GM23338 (cell line): Measurements from ENCODE around the gene SLCO3A1. TPM values are rescaled to one million over a fixed set of nuclear protein-coding genes. Genes with fewer than 3 reads are reported as not detected.

ENCODE experiments used
- ATAC-seq: fragments of 200-7000 bp; cut with Tn5 transposase; 3 replicates; pipeline ENCODE4 v1.9.1; 2020
- DNase-seq: peaks from one replicate; pipeline ENCODE4 v3.0.0-alpha.2; 2015; ENCODE audit warnings: low spot score
- H2AFZ ChIP-seq: fragments of 200-600 bp; sonication (generic); 2 replicates; pipeline ENCODE4 v1.8.0; 2016; ENCODE audit warnings: antibody characterized with exemption, mild to moderate bottlenecking, moderate library complexity
- H3F3A ChIP-seq: fragments of 200-600 bp; sonication (generic); replicated peaks from 2 replicates; pipeline ENCODE4 v1.8.0; 2017; ENCODE audit warnings: antibody characterized with exemption, mixed run types, low read depth
- H3K27ac ChIP-seq: fragments of 200-600 bp; sonication (generic); 2 replicates; pipeline ENCODE4 v1.6.1; 2016; ENCODE audit warnings: low read depth
- H3K27me3 ChIP-seq: fragments of 200-600 bp; sonication (generic); 2 replicates; pipeline ENCODE4 v1.8.0; 2016; ENCODE audit warnings: mild to moderate bottlenecking, mixed run types, moderate library complexity; ENCODE audit not compliant: insufficient read depth
- H3K36me3 ChIP-seq: fragments of 200-600 bp; sonication (generic); 2 replicates; pipeline ENCODE4 v1.8.0; 2016; ENCODE audit warnings: mild to moderate bottlenecking; ENCODE audit not compliant: insufficient read depth
- H3K4me1 ChIP-seq: fragments of 200-600 bp; sonication (generic); 2 replicates; pipeline ENCODE4 v1.8.0; 2016; ENCODE audit warnings: mild to moderate bottlenecking, moderate library complexity; ENCODE audit not compliant: insufficient read depth
- H3K4me2 ChIP-seq: fragments of 200-600 bp; sonication (generic); 2 replicates; pipeline ENCODE4 v1.7.1; 2017; ENCODE audit warnings: mixed run types
- H3K4me3 ChIP-seq: fragments of 200-600 bp; sonication (generic); 2 replicates; pipeline ENCODE4 v1.6.1; 2016; ENCODE audit warnings: mixed run types
- H3K79me2 ChIP-seq: fragments of 200-600 bp; sonication (generic); replicated peaks from 2 replicates; pipeline ENCODE4 v1.8.0; 2017; ENCODE audit warnings: mild to moderate bottlenecking; ENCODE audit not compliant: insufficient read depth
- H3K9me2 ChIP-seq: fragments of 200-600 bp; sonication (generic); 2 replicates; pipeline ENCODE4 v1.8.0; 2017; ENCODE audit not compliant: insufficient read depth
- H4K20me1 ChIP-seq: fragments of 200-600 bp; sonication (generic); replicated peaks from 2 replicates; pipeline ENCODE4 v1.8.0; 2017; ENCODE audit warnings: mild to moderate bottlenecking; ENCODE audit not compliant: insufficient read depth
- H3K27ac Mint-ChIP-seq: 2 replicates; pipeline ENCODE4 v1.8.0; 2020; ENCODE audit warnings: inconsistent platforms, mild to moderate bottlenecking, moderate library complexity, mixed read lengths
- H3K27me3 Mint-ChIP-seq: 3 replicates; pipeline ENCODE4 v1.8.0; 2022; ENCODE audit warnings: low read depth, mild to moderate bottlenecking, moderate library complexity, mixed read lengths, inconsistent platforms; ENCODE audit not compliant: insufficient read depth, poor library complexity
- H3K36me3 Mint-ChIP-seq: 3 replicates; pipeline ENCODE4 v1.8.0; 2021; ENCODE audit warnings: low read depth, mild to moderate bottlenecking, inconsistent platforms, moderate library complexity, mixed read lengths
- H3K4me1 Mint-ChIP-seq: 3 replicates; pipeline ENCODE4 v1.8.0; 2020; ENCODE audit warnings: mild to moderate bottlenecking, inconsistent platforms, mixed read lengths
- H3K4me3 Mint-ChIP-seq: 3 replicates; pipeline ENCODE4 v1.8.0; 2021; ENCODE audit warnings: moderate library complexity, mild to moderate bottlenecking, inconsistent platforms, mixed read lengths
- H3K9me3 Mint-ChIP-seq: 3 replicates; pipeline ENCODE4 v1.8.0; 2020; ENCODE audit warnings: moderate library complexity, mild to moderate bottlenecking, inconsistent platforms, mixed read lengths
- CREB1 ChIP-seq: fragments of 250-450 bp; sonication (Bioruptor Pico); IDR thresholded peaks from 2 replicates; pipeline ENCODE4 v1.5.0; 2020; ENCODE audit warnings: low read depth, mild to moderate bottlenecking, moderate library complexity
- EZH2 ChIP-seq: fragments of 200-600 bp; sonication (generic); IDR thresholded peaks from one replicate; pipeline ENCODE4 v1.8.0; 2017; ENCODE audit warnings: antibody characterized with exemption, mild to moderate bottlenecking, low read depth; ENCODE audit not compliant: unreplicated experiment
- EZH2phosphoT487 ChIP-seq: fragments of 200-600 bp; sonication (generic); IDR thresholded peaks from one replicate; pipeline ENCODE4 v1.8.1; 2018; ENCODE audit warnings: antibody characterized with exemption; ENCODE audit not compliant: unreplicated experiment
- JUNB ChIP-seq: IDR thresholded peaks from one replicate; pipeline ENCODE4 v1.6.1; 2016; ENCODE audit warnings: antibody characterized with exemption; ENCODE audit not compliant: unreplicated experiment
- POLR2AphosphoS5 ChIP-seq: IDR thresholded peaks from 2 replicates; pipeline ENCODE4 v1.6.1; 2016; ENCODE audit warnings: antibody characterized with exemption, low read depth
- STAT1 ChIP-seq: IDR thresholded peaks from one replicate; pipeline ENCODE4 v1.6.1; 2016; ENCODE audit warnings: antibody characterized with exemption; ENCODE audit not compliant: unreplicated experiment
- ZNF331 ChIP-seq: fragments of 250-450 bp; sonication (Bioruptor Pico); IDR thresholded peaks from 2 replicates; pipeline ENCODE4 v1.5.0; 2020; ENCODE audit warnings: low read depth, mild to moderate bottlenecking, moderate library complexity
- polyA plus RNA-seq: library from polyadenylated mRNA; unstranded; fragments of >200 nt; fragmentation: Nextera tagmentation; extraction: Ambion mirVana; gene quantifications from 2 replicates; pipeline ENCODE4 v1.2.1, GENCODE V29; 2016
- total RNA-seq: library from RNA; depleted of rRNA; stranded (reverse); fragments of >200 nt; shearing (Covaris generic); gene quantifications from 2 replicates; pipeline ENCODE4 v1.2.3, GENCODE V29; 2014
- TF ChIP-seq, protein P1 (sequence below): IDR thresholded peaks from one replicate; pipeline ENCODE4 v1.6.1; 2018; ENCODE audit warnings: antibody characterized with exemption; ENCODE audit not compliant: unreplicated experiment
- TF ChIP-seq, protein P2 (sequence below): fragments of 250-450 bp; sonication (Bioruptor Pico); IDR thresholded peaks from 2 replicates; pipeline ENCODE4 v1.5.0; 2020; ENCODE audit warnings: mild to moderate bottlenecking, moderate library complexity

Gene SLCO3A1
- total and polyA plus RNA-seq, 2 experiments from 2014 or later, result 7.3 to 9.4 TPM

DNA sequence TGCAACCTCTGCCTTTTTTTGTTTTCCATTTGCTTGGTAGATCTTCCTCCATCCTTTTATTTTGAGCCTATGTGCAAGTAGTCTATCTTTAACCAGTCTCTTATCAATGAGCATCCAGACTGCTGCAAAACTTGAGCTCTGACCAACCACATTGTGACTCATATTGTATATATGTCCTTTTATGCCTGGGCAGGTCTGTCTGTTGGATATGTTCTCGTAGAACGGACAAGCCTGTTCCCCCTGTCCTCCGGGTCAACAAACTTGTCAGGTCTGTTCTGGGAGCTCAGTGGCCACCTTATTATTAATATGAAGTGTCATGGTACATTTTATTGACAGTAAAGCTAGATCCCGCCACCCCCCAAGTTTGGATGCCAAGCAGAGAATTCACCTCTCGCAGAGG is 287.3 kb downstream of the SLCO3A1 start:
- Histone ChIP-seq H3K36me3 (0 out of 2 replicates have a peak, but pooled peaks cover 2% of the 10 kb centered on the region), H4K20me1 (no peaks in the 10 kb centered on the region), H2AFZ (no peak overlapping the region), H3K27me3 (no peaks in the 10 kb centered on the region), H3K9me2 (no peaks in the 10 kb centered on the region; the same call in 1 of the 2 replicates), H3K4me3 (no peak overlapping the region), H3K79me2 (no peaks in the 10 kb centered on the region), H3K4me1 (no peaks in the 10 kb centered on the region), H3K27ac (no peak overlapping the region), H3K4me2 (no peak overlapping the region), H3F3A (no peaks in the 10 kb centered on the region)
- H3K4me1 Mint-ChIP-seq, result peaks cover 3% of the 10 kb centered on the region; the same call in 1 of the 3 replicates
- H3K4me3 Mint-ChIP-seq, result no peak overlapping the region
- 0 out of 3 replicates have a peak, but pooled peaks cover 3% of the 10 kb centered on the region for H3K9me3 Mint-ChIP-seq
- ATAC-seq (no peak), DNase-seq (no peak)
- peaks cover 8% of the 10 kb centered on the region; the same call in 2 of the 3 replicates for H3K36me3 Mint-ChIP-seq
- no peak overlapping the region for H3K27ac Mint-ChIP-seq
- H3K27me3 Mint-ChIP-seq, result peaks cover 1% of the 10 kb centered on the region
- TF ChIP-seq CREB1 (CRISPR knock-in tag) (no peak), EZH2 (no peak), STAT1 (no peak), EZH2phosphoT487 (no peak), ZNF331 (CRISPR knock-in tag) (no peak), POLR2AphosphoS5 (no peak), JUNB (no peak)
- TF ChIP-seq, protein P1, sequence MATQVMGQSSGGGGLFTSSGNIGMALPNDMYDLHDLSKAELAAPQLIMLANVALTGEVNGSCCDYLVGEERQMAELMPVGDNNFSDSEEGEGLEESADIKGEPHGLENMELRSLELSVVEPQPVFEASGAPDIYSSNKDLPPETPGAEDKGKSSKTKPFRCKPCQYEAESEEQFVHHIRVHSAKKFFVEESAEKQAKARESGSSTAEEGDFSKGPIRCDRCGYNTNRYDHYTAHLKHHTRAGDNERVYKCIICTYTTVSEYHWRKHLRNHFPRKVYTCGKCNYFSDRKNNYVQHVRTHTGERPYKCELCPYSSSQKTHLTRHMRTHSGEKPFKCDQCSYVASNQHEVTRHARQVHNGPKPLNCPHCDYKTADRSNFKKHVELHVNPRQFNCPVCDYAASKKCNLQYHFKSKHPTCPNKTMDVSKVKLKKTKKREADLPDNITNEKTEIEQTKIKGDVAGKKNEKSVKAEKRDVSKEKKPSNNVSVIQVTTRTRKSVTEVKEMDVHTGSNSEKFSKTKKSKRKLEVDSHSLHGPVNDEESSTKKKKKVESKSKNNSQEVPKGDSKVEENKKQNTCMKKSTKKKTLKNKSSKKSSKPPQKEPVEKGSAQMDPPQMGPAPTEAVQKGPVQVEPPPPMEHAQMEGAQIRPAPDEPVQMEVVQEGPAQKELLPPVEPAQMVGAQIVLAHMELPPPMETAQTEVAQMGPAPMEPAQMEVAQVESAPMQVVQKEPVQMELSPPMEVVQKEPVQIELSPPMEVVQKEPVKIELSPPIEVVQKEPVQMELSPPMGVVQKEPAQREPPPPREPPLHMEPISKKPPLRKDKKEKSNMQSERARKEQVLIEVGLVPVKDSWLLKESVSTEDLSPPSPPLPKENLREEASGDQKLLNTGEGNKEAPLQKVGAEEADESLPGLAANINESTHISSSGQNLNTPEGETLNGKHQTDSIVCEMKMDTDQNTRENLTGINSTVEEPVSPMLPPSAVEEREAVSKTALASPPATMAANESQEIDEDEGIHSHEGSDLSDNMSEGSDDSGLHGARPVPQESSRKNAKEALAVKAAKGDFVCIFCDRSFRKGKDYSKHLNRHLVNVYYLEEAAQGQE, result no peak
- TF ChIP-seq, protein P2, sequence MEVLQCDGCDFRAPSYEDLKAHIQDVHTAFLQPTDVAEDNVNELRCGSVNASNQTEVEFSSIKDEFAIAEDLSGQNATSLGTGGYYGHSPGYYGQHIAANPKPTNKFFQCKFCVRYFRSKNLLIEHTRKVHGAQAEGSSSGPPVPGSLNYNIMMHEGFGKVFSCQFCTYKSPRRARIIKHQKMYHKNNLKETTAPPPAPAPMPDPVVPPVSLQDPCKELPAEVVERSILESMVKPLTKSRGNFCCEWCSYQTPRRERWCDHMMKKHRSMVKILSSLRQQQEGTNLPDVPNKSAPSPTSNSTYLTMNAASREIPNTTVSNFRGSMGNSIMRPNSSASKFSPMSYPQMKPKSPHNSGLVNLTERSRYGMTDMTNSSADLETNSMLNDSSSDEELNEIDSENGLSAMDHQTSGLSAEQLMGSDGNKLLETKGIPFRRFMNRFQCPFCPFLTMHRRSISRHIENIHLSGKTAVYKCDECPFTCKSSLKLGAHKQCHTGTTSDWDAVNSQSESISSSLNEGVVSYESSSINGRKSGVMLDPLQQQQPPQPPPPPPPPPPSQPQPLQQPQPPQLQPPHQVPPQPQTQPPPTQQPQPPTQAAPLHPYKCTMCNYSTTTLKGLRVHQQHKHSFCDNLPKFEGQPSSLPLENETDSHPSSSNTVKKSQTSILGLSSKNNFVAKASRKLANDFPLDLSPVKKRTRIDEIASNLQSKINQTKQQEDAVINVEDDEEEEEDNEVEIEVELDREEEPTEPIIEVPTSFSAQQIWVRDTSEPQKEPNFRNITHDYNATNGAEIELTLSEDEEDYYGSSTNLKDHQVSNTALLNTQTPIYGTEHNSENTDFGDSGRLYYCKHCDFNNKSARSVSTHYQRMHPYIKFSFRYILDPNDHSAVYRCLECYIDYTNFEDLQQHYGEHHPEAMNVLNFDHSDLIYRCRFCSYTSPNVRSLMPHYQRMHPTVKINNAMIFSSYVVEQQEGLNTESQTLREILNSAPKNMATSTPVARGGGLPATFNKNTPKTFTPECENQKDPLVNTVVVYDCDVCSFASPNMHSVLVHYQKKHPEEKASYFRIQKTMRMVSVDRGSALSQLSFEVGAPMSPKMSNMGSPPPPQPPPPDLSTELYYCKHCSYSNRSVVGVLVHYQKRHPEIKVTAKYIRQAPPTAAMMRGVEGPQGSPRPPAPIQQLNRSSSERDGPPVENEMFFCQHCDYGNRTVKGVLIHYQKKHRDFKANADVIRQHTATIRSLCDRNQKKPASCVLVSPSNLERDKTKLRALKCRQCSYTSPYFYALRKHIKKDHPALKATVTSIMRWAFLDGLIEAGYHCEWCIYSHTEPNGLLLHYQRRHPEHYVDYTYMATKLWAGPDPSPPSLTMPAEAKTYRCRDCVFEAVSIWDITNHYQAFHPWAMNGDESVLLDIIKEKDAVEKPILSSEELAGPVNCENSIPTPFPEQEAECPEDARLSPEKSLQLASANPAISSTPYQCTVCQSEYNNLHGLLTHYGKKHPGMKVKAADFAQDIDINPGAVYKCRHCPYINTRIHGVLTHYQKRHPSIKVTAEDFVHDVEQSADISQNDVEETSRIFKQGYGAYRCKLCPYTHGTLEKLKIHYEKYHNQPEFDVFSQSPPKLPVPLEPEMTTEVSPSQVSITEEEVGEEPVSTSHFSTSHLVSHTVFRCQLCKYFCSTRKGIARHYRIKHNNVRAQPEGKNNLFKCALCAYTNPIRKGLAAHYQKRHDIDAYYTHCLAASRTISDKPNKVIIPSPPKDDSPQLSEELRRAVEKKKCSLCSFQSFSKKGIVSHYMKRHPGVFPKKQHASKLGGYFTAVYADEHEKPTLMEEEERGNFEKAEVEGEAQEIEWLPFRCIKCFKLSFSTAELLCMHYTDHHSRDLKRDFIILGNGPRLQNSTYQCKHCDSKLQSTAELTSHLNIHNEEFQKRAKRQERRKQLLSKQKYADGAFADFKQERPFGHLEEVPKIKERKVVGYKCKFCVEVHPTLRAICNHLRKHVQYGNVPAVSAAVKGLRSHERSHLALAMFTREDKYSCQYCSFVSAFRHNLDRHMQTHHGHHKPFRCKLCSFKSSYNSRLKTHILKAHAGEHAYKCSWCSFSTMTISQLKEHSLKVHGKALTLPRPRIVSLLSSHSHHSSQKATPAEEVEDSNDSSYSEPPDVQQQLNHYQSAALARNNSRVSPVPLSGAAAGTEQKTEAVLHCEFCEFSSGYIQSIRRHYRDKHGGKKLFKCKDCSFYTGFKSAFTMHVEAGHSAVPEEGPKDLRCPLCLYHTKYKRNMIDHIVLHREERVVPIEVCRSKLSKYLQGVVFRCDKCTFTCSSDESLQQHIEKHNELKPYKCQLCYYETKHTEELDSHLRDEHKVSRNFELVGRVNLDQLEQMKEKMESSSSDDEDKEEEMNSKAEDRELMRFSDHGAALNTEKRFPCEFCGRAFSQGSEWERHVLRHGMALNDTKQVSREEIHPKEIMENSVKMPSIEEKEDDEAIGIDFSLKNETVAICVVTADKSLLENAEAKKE, result no peak
